HL-60 (cell line): ENCODE results near the gene ZNF326.

Experiments used
- DNase-seq, 2 experiments: peaks; one replicate each; pipeline ENCODE4 v3.0.0-alpha.2; 2010 to 2020; ENCODE audit warnings: low read depth in 1 of 2, low spot score in 1 of 2
- H3K27ac ChIP-seq: fragments of 250-450 bp; sonication (Bioruptor Pico); replicated peaks from 2 replicates; pipeline ENCODE4 v1.5.1; 2020; ENCODE audit warnings: mild to moderate bottlenecking, moderate library complexity
- H3K27me3 ChIP-seq: fragments of 250-450 bp; sonication (Bioruptor Pico); 2 replicates; pipeline ENCODE4 v1.5.1; 2021; ENCODE audit warnings: mild to moderate bottlenecking, moderate library complexity; ENCODE audit not compliant: insufficient read depth, poor library complexity, severe bottlenecking
- H3K4me3 ChIP-seq: replicated peaks from 2 replicates; pipeline ENCODE4 v1.5.1; 2011; ENCODE audit warnings: mild to moderate bottlenecking, control low read depth, low read length; ENCODE audit not compliant: insufficient read depth
- GABPA ChIP-seq: IDR thresholded peaks from 2 replicates; pipeline ENCODE4 v1.6.1; 2012; ENCODE audit warnings: low read depth
- POLR2AphosphoS5 ChIP-seq: IDR thresholded peaks from 2 replicates; pipeline ENCODE4 v1.6.1; 2012; ENCODE audit warnings: low read depth
- SPI1 ChIP-seq: IDR thresholded peaks from 2 replicates; pipeline ENCODE4 v1.6.1; 2012; ENCODE audit warnings: low read depth, mild to moderate bottlenecking, borderline replicate concordance
- TF ChIP-seq, protein P1 (sequence below): IDR thresholded peaks from 2 replicates; pipeline ENCODE4 v1.6.1; 2012; ENCODE audit warnings: low read depth; ENCODE audit not compliant: insufficient replicate concordance
- TF ChIP-seq, protein P2 (sequence below): IDR thresholded peaks from one replicate; pipeline ENCODE4 v1.5.1; 2011; ENCODE audit warnings: low read length, control low read depth, inconsistent platforms; ENCODE audit not compliant: insufficient read depth

The ZNF326 gene

DNA sequence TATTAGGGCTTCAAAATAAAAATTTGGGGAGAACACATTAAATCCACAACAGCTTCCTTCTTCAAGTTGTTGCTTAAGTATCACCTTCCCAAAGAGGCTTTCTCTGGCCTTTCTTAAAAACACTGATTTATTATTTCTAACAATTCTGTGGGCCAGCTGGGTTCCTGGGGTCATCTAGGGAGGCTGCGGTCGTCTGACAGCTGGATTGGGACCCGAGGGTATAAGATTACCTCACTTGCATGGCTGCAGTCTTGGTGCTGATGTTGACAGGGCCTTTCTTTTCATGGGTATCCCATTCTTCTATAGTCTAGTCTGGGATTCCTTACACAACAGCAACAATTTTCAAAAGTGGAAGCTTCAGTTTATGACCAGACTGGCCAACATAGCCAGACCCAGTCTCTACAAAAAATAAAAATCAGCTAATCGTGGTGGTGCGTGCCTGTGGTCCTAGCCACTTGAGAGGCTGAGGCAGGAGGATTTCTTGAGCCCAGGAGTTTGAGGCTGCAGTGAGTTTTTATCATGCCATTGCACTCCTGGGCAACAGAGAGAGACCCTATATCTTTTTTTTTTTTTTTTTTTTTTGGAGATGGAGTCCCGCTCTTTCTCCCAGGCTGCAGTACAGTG, 46.1 kb upstream of the ZNF326 start:
- Histone ChIP-seq H3K27me3 (no peaks in the 10 kb centered on the region), H3K27ac (no peak overlapping the region), H3K4me3 (no peak overlapping the region)
- TF ChIP-seq SPI1 (no peak), POLR2AphosphoS5 (no peak), GABPA (no peak)
- TF ChIP-seq, protein P1, sequence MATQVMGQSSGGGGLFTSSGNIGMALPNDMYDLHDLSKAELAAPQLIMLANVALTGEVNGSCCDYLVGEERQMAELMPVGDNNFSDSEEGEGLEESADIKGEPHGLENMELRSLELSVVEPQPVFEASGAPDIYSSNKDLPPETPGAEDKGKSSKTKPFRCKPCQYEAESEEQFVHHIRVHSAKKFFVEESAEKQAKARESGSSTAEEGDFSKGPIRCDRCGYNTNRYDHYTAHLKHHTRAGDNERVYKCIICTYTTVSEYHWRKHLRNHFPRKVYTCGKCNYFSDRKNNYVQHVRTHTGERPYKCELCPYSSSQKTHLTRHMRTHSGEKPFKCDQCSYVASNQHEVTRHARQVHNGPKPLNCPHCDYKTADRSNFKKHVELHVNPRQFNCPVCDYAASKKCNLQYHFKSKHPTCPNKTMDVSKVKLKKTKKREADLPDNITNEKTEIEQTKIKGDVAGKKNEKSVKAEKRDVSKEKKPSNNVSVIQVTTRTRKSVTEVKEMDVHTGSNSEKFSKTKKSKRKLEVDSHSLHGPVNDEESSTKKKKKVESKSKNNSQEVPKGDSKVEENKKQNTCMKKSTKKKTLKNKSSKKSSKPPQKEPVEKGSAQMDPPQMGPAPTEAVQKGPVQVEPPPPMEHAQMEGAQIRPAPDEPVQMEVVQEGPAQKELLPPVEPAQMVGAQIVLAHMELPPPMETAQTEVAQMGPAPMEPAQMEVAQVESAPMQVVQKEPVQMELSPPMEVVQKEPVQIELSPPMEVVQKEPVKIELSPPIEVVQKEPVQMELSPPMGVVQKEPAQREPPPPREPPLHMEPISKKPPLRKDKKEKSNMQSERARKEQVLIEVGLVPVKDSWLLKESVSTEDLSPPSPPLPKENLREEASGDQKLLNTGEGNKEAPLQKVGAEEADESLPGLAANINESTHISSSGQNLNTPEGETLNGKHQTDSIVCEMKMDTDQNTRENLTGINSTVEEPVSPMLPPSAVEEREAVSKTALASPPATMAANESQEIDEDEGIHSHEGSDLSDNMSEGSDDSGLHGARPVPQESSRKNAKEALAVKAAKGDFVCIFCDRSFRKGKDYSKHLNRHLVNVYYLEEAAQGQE = no peak
- TF ChIP-seq, protein P2, sequence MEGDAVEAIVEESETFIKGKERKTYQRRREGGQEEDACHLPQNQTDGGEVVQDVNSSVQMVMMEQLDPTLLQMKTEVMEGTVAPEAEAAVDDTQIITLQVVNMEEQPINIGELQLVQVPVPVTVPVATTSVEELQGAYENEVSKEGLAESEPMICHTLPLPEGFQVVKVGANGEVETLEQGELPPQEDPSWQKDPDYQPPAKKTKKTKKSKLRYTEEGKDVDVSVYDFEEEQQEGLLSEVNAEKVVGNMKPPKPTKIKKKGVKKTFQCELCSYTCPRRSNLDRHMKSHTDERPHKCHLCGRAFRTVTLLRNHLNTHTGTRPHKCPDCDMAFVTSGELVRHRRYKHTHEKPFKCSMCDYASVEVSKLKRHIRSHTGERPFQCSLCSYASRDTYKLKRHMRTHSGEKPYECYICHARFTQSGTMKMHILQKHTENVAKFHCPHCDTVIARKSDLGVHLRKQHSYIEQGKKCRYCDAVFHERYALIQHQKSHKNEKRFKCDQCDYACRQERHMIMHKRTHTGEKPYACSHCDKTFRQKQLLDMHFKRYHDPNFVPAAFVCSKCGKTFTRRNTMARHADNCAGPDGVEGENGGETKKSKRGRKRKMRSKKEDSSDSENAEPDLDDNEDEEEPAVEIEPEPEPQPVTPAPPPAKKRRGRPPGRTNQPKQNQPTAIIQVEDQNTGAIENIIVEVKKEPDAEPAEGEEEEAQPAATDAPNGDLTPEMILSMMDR = no peak
- DNase-seq = no peak

DNA sequence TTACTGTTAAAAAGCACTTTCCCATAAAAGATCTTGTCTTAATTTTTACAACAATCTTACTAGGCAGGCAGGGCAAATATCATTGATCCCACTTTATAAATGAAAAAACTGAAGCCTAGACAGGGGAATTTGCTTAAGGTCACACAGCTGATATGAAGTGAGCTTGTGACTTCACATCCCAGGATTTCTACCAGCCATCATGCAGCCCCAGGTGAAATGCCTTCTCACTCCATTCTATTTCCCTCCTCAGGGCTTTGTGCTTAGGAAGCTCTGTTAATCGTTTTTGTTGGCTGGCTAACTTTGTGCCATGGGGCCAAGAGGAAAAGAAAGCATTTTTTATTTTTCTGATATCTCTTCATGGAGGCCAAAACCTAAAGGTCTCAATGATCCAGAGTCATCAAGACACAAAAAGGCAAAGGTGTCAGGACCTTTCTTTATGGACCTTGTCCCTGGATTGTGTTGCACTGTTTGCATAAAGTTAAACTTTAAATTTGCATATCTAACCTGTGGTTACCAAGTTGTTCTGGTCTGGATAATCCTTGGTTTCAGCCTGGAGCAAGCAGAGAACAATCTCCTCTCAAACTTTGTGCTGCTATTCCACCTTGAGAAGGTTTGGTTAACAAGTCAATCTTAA, 44.8 kb upstream of the ZNF326 start:
- H3K27ac ChIP-seq = no peak overlapping the region
- TF ChIP-seq SPI1 (no peak), POLR2AphosphoS5 (no peak), GABPA (no peak)
- TF ChIP-seq, protein P2 = no peak
- TF ChIP-seq, protein P1 = no peak
- H3K4me3 ChIP-seq = no peak overlapping the region
- no peak for DNase-seq
- H3K27me3 ChIP-seq = no peaks in the 10 kb centered on the region

DNA sequence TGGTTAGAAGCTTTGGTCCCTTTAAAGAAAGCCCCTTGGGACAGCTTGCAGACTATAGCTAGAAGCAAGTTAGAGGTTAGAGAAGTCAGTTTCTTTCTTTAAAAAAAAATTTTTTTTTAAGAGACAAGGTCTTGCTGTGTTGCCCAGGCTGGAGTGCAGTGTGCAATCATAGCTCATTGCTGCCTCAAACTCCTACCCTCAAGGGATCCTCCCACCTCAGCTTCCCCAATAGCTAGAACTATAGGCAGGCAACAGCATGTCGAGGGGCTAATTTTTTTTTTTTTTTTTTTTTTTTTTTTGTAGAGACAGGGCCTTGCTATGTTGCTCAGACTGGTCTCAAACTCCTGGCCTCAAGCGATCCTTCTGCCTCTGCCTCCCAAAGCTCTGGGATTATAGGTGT, 44.2 kb upstream of the ZNF326 start:
- DNase-seq = no peak
- H3K4me3 ChIP-seq = no peak overlapping the region
- no peak overlapping the region for H3K27ac ChIP-seq
- TF ChIP-seq POLR2AphosphoS5 (no peak), SPI1 (no peak), GABPA (no peak)
- TF ChIP-seq, protein P1 = no peak
- TF ChIP-seq, protein P2 = no peak
- no peaks in the 10 kb centered on the region for H3K27me3 ChIP-seq
